Lower leg skin (tissue), 4 donors: Measurements from ENCODE around the gene SOCS7. TPM values are rescaled to one million over a fixed set of nuclear protein-coding genes. Genes with fewer than 3 reads are reported as not detected.
A peak's percentile ranks its signal among the peaks of the same experiment; 100 is the strongest.

Experiments
- DNase-seq, 2 donors: peaks; one replicate each; pipeline ENCODE4 v3.0.0-alpha.2; 2019; ENCODE audit warnings: low spot score in 2 of 2
- H3K4me3 ChIP-seq: fragments of 200-600 bp; sonication (generic); 2 replicates; pipeline ENCODE4 v1.5.1; 2017; ENCODE audit warnings: mild to moderate bottlenecking, low read depth; ENCODE audit not compliant: poor library complexity, severe bottlenecking
- POLR2A ChIP-seq, 2 donors: fragments of 450-650 bp; IDR thresholded peaks; one replicate each; pipeline ENCODE4 v1.6.1; 2016 to 2017; ENCODE audit warnings: antibody characterized with exemption in 2 of 2, mild to moderate bottlenecking in 1 of 2, moderate library complexity in 1 of 2
- WGBS, 2 donors: methylation state at CpG; one replicate each; pipeline ENCODE4 v1.1.5; 2018; 5-methylcytosine and 5-hydroxymethylcytosine counted together
- intact Hi-C: fragments of 100-400 bp; cut with DNase I; formaldehyde crosslinking; loops from one replicate; pipeline ENCODE4 v1.15.0; 2023; ENCODE audit warnings: low total_unique reads
- total RNA-seq, 4 donors: library from RNA; depleted of rRNA; stranded (reverse); fragments of >200 nt; gene quantifications; one replicate each; pipeline ENCODE4 v1.1.0, GENCODE V29; 2016
- TF ChIP-seq, protein P1 (sequence below), 3 donors: fragments of 450-650 bp; IDR thresholded peaks; one replicate each; pipeline ENCODE4 v1.5.1; 2016; ENCODE audit warnings: antibody characterized with exemption in 3 of 3, mild to moderate bottlenecking in 3 of 3, moderate library complexity in 2 of 3

SOCS7 gene
- total RNA-seq, 4 donors from 2014 or later, result 14.5 to 19.9 (median 19.3) TPM

GRCh38 chr17:38425031-38425430, 73.4 kb downstream of the SOCS7 start:
- no peak overlapping the region for H3K4me3 ChIP-seq
- intact Hi-C loops, result loop anchor here (10.0 kb wide), 1 partner anchor 60 kb away; no protein-coding TSS in a partner anchor
- DNase-seq, result no peak
- WGBS, 2 donors, result 60 to 83% methylated on average over 13 of the region's 13 CpGs
- TF ChIP-seq, protein P1, sequence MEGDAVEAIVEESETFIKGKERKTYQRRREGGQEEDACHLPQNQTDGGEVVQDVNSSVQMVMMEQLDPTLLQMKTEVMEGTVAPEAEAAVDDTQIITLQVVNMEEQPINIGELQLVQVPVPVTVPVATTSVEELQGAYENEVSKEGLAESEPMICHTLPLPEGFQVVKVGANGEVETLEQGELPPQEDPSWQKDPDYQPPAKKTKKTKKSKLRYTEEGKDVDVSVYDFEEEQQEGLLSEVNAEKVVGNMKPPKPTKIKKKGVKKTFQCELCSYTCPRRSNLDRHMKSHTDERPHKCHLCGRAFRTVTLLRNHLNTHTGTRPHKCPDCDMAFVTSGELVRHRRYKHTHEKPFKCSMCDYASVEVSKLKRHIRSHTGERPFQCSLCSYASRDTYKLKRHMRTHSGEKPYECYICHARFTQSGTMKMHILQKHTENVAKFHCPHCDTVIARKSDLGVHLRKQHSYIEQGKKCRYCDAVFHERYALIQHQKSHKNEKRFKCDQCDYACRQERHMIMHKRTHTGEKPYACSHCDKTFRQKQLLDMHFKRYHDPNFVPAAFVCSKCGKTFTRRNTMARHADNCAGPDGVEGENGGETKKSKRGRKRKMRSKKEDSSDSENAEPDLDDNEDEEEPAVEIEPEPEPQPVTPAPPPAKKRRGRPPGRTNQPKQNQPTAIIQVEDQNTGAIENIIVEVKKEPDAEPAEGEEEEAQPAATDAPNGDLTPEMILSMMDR (IDR thresholded peaks at IDR 0.05), result no peak
- no peak for TF ChIP-seq POLR2A (IDR thresholded peaks at IDR 0.05)

DNA sequence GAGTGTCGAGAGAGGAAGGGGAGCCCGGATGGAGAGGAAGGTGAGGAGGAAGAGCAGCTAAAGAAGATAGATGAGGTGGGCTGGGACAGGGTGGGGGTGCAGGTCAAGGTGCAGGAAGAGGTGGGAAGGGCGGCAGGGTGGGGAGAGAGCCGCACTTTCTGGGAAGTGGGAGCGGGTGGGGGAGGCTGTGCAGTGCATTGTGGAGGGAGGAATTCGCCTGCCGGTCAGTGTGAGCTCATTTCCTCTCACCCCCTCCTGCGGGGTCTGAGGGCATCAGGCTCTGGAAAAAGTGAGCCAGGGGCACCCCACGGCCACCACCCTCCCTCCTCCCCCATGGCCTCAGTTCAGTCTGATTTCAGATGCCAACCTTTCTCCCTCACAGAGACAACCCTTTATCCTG, 74.1 kb downstream of the SOCS7 start:
- no peak for DNase-seq
- TF ChIP-seq, protein P1 (IDR thresholded peaks at IDR 0.05), result no peak
- TF ChIP-seq POLR2A (IDR thresholded peaks at IDR 0.05), result no peak
- whole genome bisulfite sequencing, 2 donors, result 73 to 78% methylated on average over 9 of the region's 9 CpGs
- no peak overlapping the region for H3K4me3 ChIP-seq
- intact Hi-C loops, result loop anchor here (10.0 kb wide), 1 partner anchor 59 kb away; no protein-coding TSS in a partner anchor

GRCh38 chr17:38426441-38426840, 74.8 kb downstream of the SOCS7 start:
- TF ChIP-seq, protein P1 (IDR thresholded peaks at IDR 0.05), result no peak
- TF ChIP-seq POLR2A (IDR thresholded peaks at IDR 0.05), result no peak
- intact Hi-C loops, result loop anchor here (10.0 kb wide), 1 partner anchor 58 kb away; no protein-coding TSS in a partner anchor
- H3K4me3 ChIP-seq, result no peak overlapping the region
- no peak for DNase-seq

GRCh38 chr17:38427160-38427949, 75.7 kb downstream of the SOCS7 start:
- intact Hi-C loops, result loop anchor here (10.0 kb wide), 1 partner anchor 57 kb away; no protein-coding TSS in a partner anchor
- WGBS, 2 donors, result 62 to 76% methylated on average over 7 of the region's 7 CpGs

DNA sequence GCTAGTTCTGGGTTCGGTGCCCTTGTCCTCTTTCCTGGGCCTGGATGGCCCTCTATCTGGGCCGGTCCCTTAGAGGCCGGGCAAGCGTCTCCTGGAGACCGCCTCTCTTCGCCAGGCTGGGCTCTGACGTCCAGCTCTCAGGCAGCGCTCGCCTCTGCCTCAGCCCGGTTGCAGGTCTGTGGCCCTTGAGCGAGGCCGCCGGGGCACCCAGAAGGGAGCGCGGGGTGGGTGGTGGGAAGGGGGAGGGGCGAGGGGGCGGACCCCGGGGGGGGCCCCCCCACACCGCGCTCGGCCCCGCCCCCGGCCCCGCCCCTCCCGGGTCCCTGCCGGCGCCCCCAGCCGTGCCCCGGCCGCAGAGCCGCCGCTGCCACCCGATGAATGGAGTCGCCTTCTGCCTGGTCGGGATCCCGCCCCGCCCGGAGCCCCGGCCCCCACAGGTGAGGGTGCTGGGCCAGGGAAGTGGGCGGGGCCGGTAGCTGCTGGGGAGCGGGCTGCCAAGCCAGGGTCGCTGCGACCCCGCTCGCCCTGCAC, 76.5 kb downstream of the SOCS7 start, which contains the start of gene ARHGAP23:
Gene ARHGAP23 (plus strand): TSS at position 353 of the 531 bp plus-strand sequence. CDS start 22 bp downstream, at position 375.
- 0 to 1% methylated on average over 14 to 17 of the region's 46 CpGs for WGBS, 2 donors
- no peak for TF ChIP-seq POLR2A (IDR thresholded peaks at IDR 0.05)
- TF ChIP-seq, protein P1 (IDR thresholded peaks at IDR 0.05), result no peak
- intact Hi-C loops, result loop anchor here (10.0 kb wide), 1 partner anchor 57 kb away; no protein-coding TSS in a partner anchor
- H3K4me3 ChIP-seq, result peak within 1 kb of the TSS; percentile 65
- DNase-seq, result no peak

More at GRCh38 chr17:38427160-38427949, 75.7 kb downstream of the SOCS7 start:
- no peak overlapping the region for H3K4me3 ChIP-seq
- no peak for DNase-seq
- TF ChIP-seq, protein P1 (IDR thresholded peaks at IDR 0.05), result no peak
- TF ChIP-seq POLR2A (IDR thresholded peaks at IDR 0.05), result no peak
